ENCODE measurements around the gene TMEM272.

TMEM272 gene, protein sequence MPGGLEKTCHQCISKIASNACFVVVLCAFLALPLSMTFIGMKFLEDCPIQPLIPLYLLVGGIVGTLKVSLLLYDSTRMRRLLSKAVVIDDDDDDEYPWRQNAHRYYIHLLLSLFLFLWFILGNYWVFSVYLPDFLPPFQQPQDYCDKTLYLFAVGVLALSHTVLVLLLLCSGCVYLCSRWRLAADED

GRCh38 chr13:51844862-51845573, at the start of gene TMEM272:
TSS of gene TMEM272 (minus strand) at chr13:51845177. CDS start at chr13:51838530, 6,647 bp downstream.
- DNase-seq (ENCODE audit: low spot score): peak; percentile 81
- FAIRE-seq: no peak

DNA sequence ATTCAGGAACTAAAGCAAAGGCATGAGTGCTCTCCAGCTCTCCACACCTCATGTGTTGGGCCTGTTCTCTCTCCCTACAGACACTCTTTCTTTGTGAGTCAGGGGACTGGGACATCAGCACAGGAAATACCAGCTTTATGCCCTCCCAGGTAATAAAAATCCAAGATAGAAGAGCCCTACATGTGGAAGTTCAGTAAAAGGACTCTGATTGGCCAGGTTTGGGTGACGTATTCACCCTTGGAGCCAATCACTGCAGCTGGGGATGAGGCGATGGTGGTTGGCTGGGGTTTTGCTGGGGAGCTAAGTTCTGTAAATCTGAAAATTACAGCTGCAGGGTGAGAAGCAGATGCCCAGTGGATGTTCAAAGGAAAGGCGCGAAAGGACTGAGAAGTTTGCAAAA, 49.3 kb upstream of the TMEM272 start:
- no peak for FAIRE-seq
- no peak for DNase-seq (ENCODE audit: low spot score)

- no peak for DNase-seq (ENCODE audit: low spot score)
- FAIRE-seq: no peak
Observed at GRCh38 chr13:51892657-51893056, 47.7 kb upstream of the TMEM272 start.

DNA sequence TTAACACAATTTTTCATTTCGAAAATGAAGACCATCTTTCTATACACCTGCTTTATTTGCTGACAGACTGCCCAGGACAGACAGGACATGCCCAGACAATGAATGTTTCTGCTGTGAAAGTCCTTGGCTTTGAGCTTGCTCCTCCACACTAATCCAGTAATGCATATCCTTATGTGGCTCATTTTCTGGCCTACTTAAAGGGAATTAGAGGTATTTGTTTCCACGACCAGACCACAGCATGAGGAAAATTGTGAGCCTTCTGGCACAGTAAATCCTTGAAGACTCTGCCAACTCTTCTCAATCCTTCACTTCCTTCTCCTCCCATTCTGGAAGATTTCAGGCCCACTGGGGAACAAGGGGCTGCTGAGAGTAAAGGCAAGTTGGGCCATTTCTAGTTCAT, 42.5 kb upstream of the TMEM272 start:
- DNase-seq (ENCODE audit: low spot score) (no peak), FAIRE-seq (no peak)

GRCh38 chr13:51885651-51886050, 40.7 kb upstream of the TMEM272 start:
- DNase-seq (ENCODE audit: low spot score) (no peak), FAIRE-seq (no peak)

DNA sequence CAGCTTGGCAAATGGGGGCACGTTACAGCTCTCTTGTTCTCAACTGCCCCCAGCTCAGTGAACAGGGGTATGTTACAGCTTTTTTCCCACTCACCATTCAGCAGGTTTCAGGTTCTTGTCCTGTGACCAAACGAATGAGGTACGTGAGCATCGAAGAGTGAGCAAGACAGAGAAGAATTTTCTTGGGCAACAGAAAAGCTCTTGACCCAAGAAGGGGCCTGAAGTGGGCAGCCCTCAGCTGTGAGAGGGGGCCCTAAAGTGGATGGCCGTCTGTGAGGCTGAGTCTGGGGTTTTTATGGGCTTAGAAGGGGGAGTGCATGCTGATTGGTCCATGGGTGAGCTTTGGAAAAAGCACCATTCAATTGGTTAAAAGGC, 38.2 kb upstream of the TMEM272 start:
- no peak for DNase-seq (ENCODE audit: low spot score)
- no peak for FAIRE-seq

GRCh38 chr13:51882570-51883225, 37.7 kb upstream of the TMEM272 start:
- FAIRE-seq (no peak), DNase-seq (ENCODE audit: low spot score) (no peak)

GRCh38 chr13:51881296-51881695, 36.3 kb upstream of the TMEM272 start:
- no peak for FAIRE-seq

GRCh38 chr13:51879133-51879532, 34.2 kb upstream of the TMEM272 start:
- DNase-seq (ENCODE audit: low spot score) (no peak), FAIRE-seq (no peak)

More at GRCh38 chr13:51881296-51881695, 36.3 kb upstream of the TMEM272 start:
- DNase-seq (ENCODE audit: low spot score): no peak

DNA sequence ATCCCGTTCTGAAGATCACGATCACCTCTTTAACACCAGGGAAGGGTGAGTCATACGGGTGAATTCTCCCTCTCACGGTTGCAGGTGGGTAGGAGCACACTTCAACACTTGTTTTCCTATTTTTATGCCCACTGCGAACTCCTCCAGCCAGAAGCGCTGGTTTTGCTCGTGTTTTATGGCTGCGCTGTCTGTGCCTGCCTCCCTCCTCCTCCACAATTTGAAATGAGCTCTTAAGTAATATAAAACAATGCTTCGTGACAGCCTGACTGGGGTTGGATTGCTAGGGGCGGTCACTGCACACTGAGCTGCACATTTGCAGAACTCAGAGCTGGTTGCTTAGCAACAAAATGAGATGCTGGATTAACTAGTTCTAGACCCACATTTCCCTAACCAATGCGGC, 29.7 kb upstream of the TMEM272 start:
- DNase-seq (ENCODE audit: low spot score) (no peak), FAIRE-seq (no peak)

DNA sequence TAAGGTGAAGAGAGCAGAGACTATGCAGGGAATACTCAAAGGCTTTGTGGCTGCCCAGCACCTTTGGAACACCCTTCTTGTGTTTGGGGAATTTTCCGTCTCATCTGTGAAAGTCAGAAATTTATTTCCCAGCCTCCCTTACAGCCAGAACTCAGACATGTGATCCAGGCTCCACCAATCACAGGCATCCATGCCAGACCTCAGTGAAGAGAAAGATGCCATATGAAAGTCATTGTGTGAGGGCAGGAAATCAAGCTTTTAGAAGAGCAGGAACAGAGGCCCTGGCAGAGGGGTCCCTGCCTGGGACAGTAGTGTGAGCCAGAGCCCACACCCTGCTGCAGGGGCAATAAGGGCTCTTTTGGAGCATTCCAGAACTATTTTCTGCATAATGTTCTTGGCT, 28.9 kb upstream of the TMEM272 start:
- DNase-seq (ENCODE audit: low spot score) (no peak), FAIRE-seq (no peak)

DNA sequence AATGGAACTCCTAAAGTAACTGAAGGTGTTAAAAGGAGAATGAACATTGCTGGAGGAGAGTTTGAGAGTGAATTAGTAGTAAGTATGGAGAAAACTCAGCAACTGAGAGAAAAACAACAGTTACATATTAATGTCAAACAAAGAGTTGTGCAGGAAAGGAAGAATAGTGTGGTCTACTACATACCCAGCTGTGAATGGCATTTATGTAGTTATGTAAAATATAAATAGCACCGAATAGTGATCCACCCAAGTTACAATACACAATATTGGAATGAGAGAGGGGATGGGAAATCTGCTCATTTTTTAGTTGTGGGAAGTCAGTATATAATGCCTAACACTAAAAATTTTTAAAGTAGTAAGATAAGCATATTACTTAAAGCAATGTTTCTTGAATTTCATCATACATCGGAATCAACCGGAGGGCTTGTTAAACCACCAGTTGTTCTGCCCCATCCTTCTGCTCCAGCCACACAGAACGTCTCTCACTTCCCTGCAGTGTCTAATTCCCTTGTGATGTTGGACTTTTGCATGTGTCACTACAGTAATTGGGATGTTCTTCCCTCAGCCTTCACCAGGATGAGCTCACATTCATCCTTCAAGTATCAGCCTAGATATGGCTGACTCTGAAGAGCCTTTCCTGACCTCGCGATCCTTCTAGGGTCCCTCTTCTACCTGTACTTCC, 28.3 kb upstream of the TMEM272 start:
- FAIRE-seq: no peak

GRCh38 chr13:51870616-51871015, 25.6 kb upstream of the TMEM272 start:
- no peak for FAIRE-seq
- DNase-seq (ENCODE audit: low spot score): no peak

More for the DNA sequence above, 28.3 kb upstream of the TMEM272 start:
- DNase-seq (ENCODE audit: low spot score): no peak

- FAIRE-seq (no peak), DNase-seq (ENCODE audit: low spot score) (no peak)
Observed at GRCh38 chr13:51869916-51870315, 24.9 kb upstream of the TMEM272 start.

GRCh38 chr13:51867062-51867461, 22.1 kb upstream of the TMEM272 start:
- DNase-seq (ENCODE audit: low spot score) (no peak), FAIRE-seq (no peak)

GRCh38 chr13:51865838-51866237, 20.9 kb upstream of the TMEM272 start:
- no peak for FAIRE-seq

DNA sequence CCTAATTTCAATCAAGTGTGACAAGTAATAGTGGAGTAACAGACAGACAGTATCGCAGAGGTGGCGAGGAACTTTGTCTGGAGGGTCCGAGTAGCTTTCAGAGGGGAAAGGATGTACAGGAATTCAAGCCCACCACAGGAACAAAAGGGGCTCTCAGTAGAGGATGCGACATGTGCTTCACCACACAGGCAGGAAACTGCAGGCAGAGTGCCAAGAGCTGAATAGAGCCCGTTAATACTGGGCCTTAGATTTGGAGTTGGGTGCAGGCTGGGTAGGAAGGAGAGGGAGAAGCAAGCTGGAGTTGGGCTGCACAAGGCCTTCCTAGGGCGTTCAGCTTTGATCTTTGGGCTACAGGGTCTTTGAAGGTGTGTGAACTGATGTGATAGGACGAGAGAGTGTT, 18.0 kb upstream of the TMEM272 start:
- FAIRE-seq (no peak), DNase-seq (ENCODE audit: low spot score) (no peak)

More at GRCh38 chr13:51865838-51866237, 20.9 kb upstream of the TMEM272 start:
- DNase-seq (ENCODE audit: low spot score): no peak

DNA sequence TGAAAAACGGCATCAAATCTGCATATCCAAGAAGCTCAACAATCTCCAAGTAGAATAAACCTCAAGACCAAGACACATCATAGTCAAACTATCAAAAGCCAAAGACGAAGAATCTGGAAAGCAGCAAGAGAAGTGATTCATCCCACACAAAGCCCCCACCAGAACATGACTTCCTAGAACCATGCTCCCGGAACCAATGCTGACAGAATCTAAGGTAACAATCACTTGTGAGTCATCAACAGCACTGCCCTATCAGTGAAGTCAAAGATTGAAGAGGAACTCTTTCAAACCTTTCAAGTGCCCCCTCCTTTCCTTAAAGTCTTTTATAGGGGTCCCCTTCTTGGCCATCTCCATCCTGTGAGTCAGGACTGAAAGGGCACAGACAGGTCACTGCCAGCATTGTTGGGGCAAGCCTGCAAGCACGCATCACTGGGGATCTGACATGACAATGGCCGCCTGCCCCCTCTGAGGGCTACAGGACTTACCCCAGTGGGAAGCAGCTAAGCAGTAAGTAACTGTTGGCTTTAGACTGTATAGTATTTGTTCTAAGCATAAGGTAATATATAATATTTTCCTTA, 16.8 kb upstream of the TMEM272 start, which contains the start of gene CCDC70:
CCDC70 (plus strand) TSS at position 247 of the 578 bp plus-strand sequence. CDS start 3,443 bp downstream, outside the sequence.
- peak; percentile 21 for DNase-seq (ENCODE audit: low spot score)
- no peak for FAIRE-seq

GRCh38 chr13:51858433-51859247, 13.7 kb upstream of the TMEM272 start:
- no peak for DNase-seq (ENCODE audit: low spot score)

GRCh38 chr13:51856998-51857397, 12.0 kb upstream of the TMEM272 start:
- DNase-seq (ENCODE audit: low spot score): no peak
- no peak for FAIRE-seq

More at GRCh38 chr13:51858433-51859247, 13.7 kb upstream of the TMEM272 start:
- no peak for FAIRE-seq
